Esophagus muscularis mucosa (tissue), 4 donors: ENCODE data around the gene GARRE1. TPM values are rescaled to one million over a fixed set of nuclear protein-coding genes. Genes with fewer than 3 reads are reported as not detected.
A peak's percentile ranks its signal among the peaks of the same experiment; 100 is the strongest.

Experiments
- DNase-seq: peaks from one replicate; pipeline ENCODE4 v3.0.0-alpha.2; 2017; ENCODE audit errors: extremely low spot score
- H3K27ac ChIP-seq, 4 donors: fragments of 200-600 bp; sonication (generic); replicated peaks in 1 of 4; 1 replicate in 3 of 4; 2 replicates in 1 of 4; pipeline ENCODE4 v1.5.1; 2016 to 2019; ENCODE audit warnings: mild to moderate bottlenecking in 1 of 4
- H3K27me3 ChIP-seq, 4 donors: fragments of 200-600 bp; sonication (generic); one replicate each; pipeline versions ENCODE4 v1.5.1 to v1.6.0; 2016 to 2019
- H3K36me3 ChIP-seq, 4 donors: fragments of 200-600 bp; sonication (generic); one replicate each; pipeline ENCODE4 v1.5.1; 2016 to 2019
- H3K4me1 ChIP-seq, 4 donors: fragments of 200-600 bp; sonication (generic); one replicate each; pipeline ENCODE4 v1.5.1; 2016 to 2019
- H3K4me3 ChIP-seq, 4 donors: fragments of 200-600 bp; sonication (generic); 1 replicate in 2 of 4; 2 replicates in 2 of 4; pipeline ENCODE4 v1.5.1; 2016 to 2019; ENCODE audit warnings: mild to moderate bottlenecking in 4 of 4, moderate library complexity in 1 of 4
- H3K9me3 ChIP-seq, 4 donors: fragments of 200-600 bp; sonication (generic); 1 replicate in 3 of 4; 2 replicates in 1 of 4; pipeline ENCODE4 v1.5.1; 2016 to 2019
- CTCF ChIP-seq, 3 experiments: fragments of 200-600 bp in 2 of 3; fragments of 450-650 bp in 1 of 3; sonication (generic) in 2 of 3; IDR thresholded peaks; one replicate each; pipeline ENCODE4 v1.5.1; 2017 to 2019; ENCODE audit warnings: antibody characterized with exemption in 3 of 3, mild to moderate bottlenecking in 2 of 3, moderate library complexity in 1 of 3
- EP300 ChIP-seq: sonication (generic); formaldehyde crosslinking; IDR thresholded peaks from one replicate; pipeline ENCODE4 v1.6.1; 2017; ENCODE audit warnings: antibody characterized with exemption
- POLR2A ChIP-seq: fragments of 450-650 bp; IDR thresholded peaks from one replicate; pipeline ENCODE4 v1.6.1; 2017; ENCODE audit warnings: antibody characterized with exemption, moderate library complexity, mild to moderate bottlenecking, low read depth
- POLR2AphosphoS5 ChIP-seq, 2 donors: sonication (generic); formaldehyde crosslinking; IDR thresholded peaks; one replicate each; pipeline ENCODE4 v1.6.1; 2017; ENCODE audit warnings: antibody characterized with exemption in 2 of 2
- WGBS: methylation state at CpG from one replicate; pipeline ENCODE4 v1.1.5; 2018; 5-methylcytosine and 5-hydroxymethylcytosine counted together
- intact Hi-C: fragments of 100-400 bp; cut with DNase I; formaldehyde crosslinking; loops from one replicate; pipeline ENCODE4 v1.15.1; 2023
- total RNA-seq, 4 donors: library from RNA; depleted of rRNA; stranded (reverse); fragments of >200 nt; gene quantifications; one replicate each; pipeline versions ENCODE4 v1.1.0 to v1.2.1, GENCODE V29; 2016

The GARRE1 gene
- total RNA-seq, 4 donors from 2014 or later, result 11.2 to 31.0 (median 20.8) TPM

GRCh38 chr19:34230820-34231219 lies 23.5 kb upstream of the GARRE1 start:
- intact Hi-C loops, result loop anchor here (10.0 kb wide), 1 partner anchor 114 kb away; no protein-coding TSS in a partner anchor

GRCh38 chr19:34231439-34231838 lies 22.9 kb upstream of the GARRE1 start:
- H3K4me1 ChIP-seq, result peaks cover 9 to 28% (median 23%) of the 10 kb centered on the region in 4 donors
- WGBS, result 94% methylated on average over 4 of the region's 4 CpGs

More at GRCh38 chr19:34230820-34231219, 23.5 kb upstream of the GARRE1 start:
- TF ChIP-seq EP300 (no peak), POLR2AphosphoS5 (IDR thresholded peaks at IDR 0.05) (no peak), CTCF (IDR thresholded peaks at IDR 0.05) (no peak), POLR2A (no peak)
- peaks cover 9 to 29% (median 26%) of the 10 kb centered on the region in 4 donors for H3K4me1 ChIP-seq
- no peak overlapping the region for H3K4me3 ChIP-seq
- 82% methylated on average over 10 of the region's 10 CpGs for WGBS
- H3K9me3 ChIP-seq, result no peaks in the 10 kb centered on the region
- peaks cover 26 to 53% (median 40%) of the 10 kb centered on the region in 4 donors for H3K36me3 ChIP-seq
- H3K27me3 ChIP-seq, result no peaks in the 10 kb centered on the region
- no peak overlapping the region for H3K27ac ChIP-seq
- no peak for DNase-seq

GRCh38 chr19:34232566-34233481 lies 21.5 kb upstream of the GARRE1 start:
- Histone ChIP-seq H3K4me1 (peaks cover 9 to 28% (median 23%) of the 10 kb centered on the region in 4 donors), H3K4me3 (no peak overlapping the region), H3K36me3 (peaks cover 18 to 35% (median 24%) of the 10 kb centered on the region in 4 donors), H3K27ac (peak overlapping the region; percentile 16 to 63 (median 33)), H3K27me3 (no peaks in the 10 kb centered on the region), H3K9me3 (no peaks in the 10 kb centered on the region)
- WGBS, result 29% methylated on average over 11 of the region's 11 CpGs
- TF ChIP-seq POLR2A (no peak), EP300 (no peak), CTCF (IDR thresholded peaks at IDR 0.05) (no peak), POLR2AphosphoS5 (IDR thresholded peaks at IDR 0.05) (no peak)
- no peak for DNase-seq
- intact Hi-C loops, result loop anchor here (10.0 kb wide), 1 partner anchor 112 kb away; no protein-coding TSS in a partner anchor

More at GRCh38 chr19:34231439-34231838, 22.9 kb upstream of the GARRE1 start:
- no peak overlapping the region for H3K4me3 ChIP-seq
- peak overlapping the region in 1 of 4 donors; percentile 4 for H3K27ac ChIP-seq
- no peak for TF ChIP-seq EP300
- no peak for TF ChIP-seq CTCF (IDR thresholded peaks at IDR 0.05)
- no peak for TF ChIP-seq POLR2A
- TF ChIP-seq POLR2AphosphoS5 (IDR thresholded peaks at IDR 0.05), result no peak
- intact Hi-C loops, result loop anchor here (10.0 kb wide), 1 partner anchor 113 kb away; no protein-coding TSS in a partner anchor
- H3K27me3 ChIP-seq, result no peaks in the 10 kb centered on the region
- peaks cover 21 to 47% (median 34%) of the 10 kb centered on the region in 4 donors for H3K36me3 ChIP-seq
- DNase-seq, result no peak
- no peaks in the 10 kb centered on the region for H3K9me3 ChIP-seq

GRCh38 chr19:34235425-34235940 lies 18.9 kb upstream of the GARRE1 start:
- DNase-seq, result no peak
- Histone ChIP-seq H3K9me3 (no peaks in the 10 kb centered on the region), H3K27me3 (no peaks in the 10 kb centered on the region), H3K27ac (no peak overlapping the region), H3K4me3 (no peak overlapping the region), H3K36me3 (peaks cover 0 to 8% (median 3%) of the 10 kb centered on the region in 4 donors), H3K4me1 (peaks cover 9 to 28% (median 23%) of the 10 kb centered on the region in 4 donors)
- intact Hi-C loops, result loop anchor here (10.0 kb wide), 1 partner anchor 109 kb away; no protein-coding TSS in a partner anchor
- no peak for TF ChIP-seq CTCF (IDR thresholded peaks at IDR 0.05)
- TF ChIP-seq POLR2AphosphoS5 (IDR thresholded peaks at IDR 0.05), result no peak
- TF ChIP-seq EP300, result no peak
- no peak for TF ChIP-seq POLR2A
- 88% methylated on average over 2 of the region's 2 CpGs for WGBS
